ENCODE results near the gene SMAP1.

SMAP1 gene

DNA sequence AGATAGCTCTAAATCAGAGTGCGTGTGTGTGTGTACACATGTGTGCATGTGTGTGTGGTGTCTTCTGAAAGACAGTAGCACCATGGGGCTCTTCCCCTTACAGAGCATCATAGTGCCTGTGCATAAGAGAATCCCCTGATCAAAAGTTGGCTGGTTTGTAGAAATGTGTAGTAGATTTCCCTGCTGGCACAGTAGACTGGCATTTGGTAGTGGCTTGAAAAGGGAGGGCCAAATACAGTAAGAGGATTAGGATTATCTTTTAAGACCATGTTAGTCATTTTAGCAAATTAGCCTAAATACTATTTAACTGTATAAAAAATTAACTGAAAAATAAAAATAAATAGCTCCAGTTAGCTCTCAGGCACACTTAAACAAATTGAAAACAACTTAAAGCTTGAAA lies 176.6 kb downstream of the SMAP1 start:
- DNase-seq = no peak

DNA sequence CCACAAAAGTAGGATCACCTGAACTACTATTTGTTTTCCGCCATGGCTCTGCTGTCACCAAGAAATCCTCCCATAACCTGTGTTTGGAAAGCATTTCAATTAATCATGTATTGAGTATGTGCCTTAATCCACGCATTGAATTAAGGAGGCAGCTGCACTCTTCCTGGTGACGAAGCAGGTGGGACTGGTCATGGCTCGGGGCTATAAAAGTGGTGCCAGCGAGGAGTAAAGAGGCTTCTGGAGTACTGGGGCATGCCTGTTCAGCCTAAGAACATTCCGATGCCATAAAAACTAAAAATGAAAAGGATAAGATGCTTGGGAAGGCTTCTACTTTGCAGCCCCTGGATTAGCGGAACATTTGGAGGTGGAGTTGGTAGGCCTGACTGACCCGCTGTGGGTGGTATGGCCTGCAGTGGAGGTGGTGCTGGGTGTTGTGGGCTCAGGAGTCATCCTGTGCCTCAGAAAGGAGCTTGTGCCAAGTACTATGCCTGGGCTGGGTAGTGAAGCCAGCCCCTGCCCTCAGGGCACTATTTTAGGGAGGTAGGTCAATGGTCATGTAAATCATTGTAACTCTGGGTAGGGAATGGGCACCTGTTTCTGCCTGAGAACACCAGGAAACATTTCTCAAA lies 178.6 kb downstream of the SMAP1 start:
- DNase-seq = no peak

DNA sequence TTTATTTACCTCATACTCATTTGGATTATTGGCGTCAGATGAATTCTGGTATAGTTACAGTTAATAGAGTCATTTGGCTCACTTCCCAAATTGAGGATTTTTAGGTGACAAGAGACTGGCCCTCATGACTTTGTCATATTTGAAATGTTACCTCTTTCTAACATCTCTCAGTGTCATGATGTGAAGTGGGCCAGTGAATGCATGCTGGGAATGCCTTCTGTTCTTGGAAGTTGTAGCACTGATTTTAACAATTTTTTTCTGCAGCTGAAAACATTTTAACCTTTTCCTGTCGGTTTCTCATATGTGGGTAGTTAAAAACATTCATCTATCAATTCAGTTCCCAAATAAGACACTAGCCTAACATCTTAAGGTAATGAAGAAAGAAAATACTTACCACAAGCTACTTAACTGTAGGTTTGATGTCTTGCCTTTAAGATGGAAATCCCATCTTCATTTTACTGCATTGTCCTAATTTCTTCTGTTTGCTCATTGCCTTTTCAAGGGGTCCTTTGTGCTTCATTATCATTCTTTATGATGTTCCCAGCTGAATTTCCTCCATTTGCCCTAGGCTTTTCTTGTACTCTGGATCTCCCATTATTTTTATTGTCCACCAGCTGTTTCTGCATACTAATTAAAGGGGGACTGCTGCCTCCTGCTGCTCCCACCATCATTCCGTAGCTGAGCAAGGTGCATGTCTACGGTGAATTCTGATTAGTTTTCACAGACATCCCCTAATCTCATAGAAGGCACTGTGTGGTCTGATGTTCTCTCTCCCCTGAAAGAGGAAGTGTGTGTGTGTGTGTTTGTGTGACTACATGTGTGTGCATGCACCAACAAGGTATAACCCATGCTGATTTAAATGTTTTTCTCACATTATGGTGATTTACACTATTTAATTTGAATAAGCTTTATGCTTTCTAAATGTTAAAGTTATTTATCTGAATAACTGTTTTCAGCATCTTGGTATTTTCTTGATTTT lies 179.7 kb downstream of the SMAP1 start:
- no peak for DNase-seq

GRCh38 chr6:70849348-70850069 lies 181.8 kb downstream of the SMAP1 start:
- no peak for DNase-seq

DNA sequence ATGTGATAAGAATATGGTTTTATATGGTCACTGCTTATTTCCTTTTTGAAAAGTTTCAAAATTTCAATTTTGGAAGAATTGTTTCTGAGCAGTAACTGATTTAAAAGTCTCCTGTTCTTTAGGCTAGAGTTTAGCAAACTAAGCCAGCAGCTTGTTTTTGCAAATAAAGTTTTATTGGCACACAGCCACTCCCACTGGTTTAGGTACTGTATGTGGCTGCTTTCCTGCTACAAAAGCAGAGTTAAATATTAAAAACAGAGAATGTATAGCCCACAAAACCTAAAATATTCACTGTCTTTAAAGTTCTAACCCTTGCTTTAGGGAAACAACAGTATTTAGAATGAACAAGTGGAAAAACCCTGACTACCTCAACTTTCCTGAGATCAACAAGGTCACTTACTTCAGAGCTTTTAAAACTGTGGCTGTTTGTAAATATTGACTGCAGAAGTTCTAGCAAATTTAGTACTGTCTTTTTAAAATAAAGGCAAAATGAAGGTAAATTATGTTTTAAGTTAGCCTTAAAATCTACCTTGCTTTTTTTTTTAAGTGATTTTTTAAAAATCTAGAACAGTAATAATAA lies 185.1 kb downstream of the SMAP1 start:
- no peak for DNase-seq

- DNase-seq = peak; percentile 13
Observed at GRCh38 chr6:70857387-70858077, 189.8 kb downstream of the SMAP1 start.

DNA sequence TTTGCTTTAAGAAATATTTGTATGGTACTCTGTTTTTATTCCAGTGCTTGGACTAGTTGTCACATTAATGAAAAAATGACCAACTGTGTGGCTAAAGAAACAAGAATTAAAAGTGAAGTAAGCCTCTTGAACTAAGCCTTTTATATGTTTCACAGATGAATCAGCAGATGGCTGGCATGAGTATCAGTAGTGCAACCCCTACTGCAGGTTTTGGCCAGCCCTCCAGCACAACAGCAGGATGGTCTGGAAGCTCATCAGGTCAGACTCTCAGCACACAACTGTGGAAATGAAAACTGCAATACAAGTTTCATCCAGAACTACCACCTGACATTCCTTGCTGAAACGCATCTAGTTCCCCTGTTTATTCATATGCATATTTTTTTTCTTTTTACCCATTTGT lies 192.4 kb downstream of the SMAP1 start:
- DNase-seq = no peak

GRCh38 chr6:70860920-70861319 lies 193.2 kb downstream of the SMAP1 start:
- DNase-seq = no peak

DNA sequence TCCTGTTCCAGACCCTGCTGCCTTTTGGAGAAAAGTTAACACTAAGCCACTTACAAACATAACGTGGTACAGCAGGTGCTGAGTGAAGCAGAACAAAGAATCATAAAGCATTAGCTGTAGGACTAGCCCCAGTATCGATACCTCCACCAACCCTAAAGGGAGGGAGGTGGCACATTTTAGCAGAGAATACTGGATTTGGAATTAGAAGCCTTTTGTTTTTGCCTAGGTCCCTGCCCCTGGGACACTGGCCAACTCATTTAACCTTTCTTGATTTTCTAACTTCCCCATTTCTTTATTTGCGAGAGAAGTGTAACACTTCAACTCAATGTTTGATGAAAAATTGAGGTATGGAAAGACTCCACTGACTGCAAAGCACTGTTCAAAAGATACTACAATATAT lies 195.7 kb downstream of the SMAP1 start:
- DNase-seq = no peak

GRCh38 chr6:70864401-70864800 lies 196.7 kb downstream of the SMAP1 start:
- no peak for DNase-seq

- no peak for DNase-seq
Observed at GRCh38 chr6:70872469-70872868, 204.8 kb downstream of the SMAP1 start.

DNA sequence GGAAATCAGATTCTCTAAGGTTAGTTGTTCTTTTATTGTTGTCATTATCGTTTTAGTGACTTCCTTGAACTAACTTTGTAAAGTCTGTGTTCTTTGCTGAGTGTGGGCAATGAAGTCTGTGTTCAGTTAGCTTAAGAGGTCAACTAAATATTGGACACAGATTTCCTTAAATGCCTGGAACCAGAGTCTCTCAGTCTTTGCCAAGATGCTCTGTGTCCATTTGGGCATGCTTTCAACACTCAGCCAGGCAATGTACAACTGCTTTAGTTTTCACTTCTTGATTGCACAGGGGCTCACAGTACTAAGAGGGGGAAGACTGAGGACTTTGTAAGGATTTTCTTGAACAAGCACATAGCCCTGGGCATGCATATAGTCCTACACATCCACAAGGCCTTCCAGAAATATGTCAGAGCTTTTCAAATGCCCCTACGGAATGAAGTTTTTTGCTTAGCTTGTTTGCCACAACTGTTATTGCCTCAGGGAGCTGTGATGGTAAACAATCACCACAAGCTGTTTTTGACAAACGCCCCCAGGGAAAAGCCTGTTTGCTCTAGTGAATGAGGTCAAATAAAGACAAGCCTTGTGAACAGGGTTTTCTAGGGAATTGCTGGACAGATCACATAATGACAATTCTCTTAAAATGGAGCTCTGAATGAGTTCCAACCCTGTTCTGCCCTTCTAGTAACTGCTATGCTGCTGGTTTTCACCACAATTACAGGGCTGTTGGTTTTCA lies 206.7 kb downstream of the SMAP1 start:
- DNase-seq = no peak

GRCh38 chr6:70879496-70879895 lies 211.8 kb downstream of the SMAP1 start:
- DNase-seq = no peak

DNA sequence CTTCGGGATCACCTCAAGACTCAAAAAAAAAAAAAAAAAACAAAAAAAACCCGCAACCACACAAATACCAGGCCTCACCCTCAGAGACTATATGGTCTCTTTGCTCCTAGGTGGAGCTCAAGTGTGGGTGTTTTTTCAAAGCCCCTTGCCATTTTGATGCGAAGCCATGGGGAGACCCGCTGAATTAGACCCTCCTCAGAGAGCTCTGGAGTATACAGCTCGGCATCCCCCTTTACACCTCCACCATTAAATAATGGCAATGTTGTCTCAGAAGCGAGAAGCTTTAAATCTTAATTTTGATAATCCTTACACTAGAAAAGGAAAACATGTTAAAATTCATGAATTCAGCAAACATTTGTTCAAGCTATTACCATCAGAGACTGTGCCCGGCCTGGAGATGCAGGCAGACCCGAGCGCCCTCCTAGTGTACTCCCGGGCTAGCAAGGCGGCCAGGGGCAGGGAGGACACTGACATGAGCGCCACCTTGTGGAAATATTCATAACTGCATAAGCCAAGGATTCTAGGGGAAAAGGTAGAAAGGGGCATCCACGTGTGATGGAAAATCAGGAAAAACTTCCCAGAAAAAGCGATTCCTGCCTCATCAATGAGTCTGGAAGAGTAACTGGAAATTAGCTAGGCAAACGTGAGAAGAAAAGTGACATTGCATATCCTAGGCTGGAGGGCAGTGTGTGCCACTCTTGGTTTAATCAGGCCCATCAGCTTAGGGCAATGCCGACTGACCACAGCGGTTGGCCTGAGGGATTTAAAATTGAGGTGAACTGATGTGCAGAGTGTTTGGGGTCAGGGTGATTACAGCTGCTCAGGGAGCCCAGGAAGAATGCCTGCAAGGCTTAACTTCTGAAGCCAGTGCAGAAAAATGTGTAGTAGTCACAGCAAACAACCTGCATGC lies 216.6 kb downstream of the SMAP1 start:
- DNase-seq = no peak

DNA sequence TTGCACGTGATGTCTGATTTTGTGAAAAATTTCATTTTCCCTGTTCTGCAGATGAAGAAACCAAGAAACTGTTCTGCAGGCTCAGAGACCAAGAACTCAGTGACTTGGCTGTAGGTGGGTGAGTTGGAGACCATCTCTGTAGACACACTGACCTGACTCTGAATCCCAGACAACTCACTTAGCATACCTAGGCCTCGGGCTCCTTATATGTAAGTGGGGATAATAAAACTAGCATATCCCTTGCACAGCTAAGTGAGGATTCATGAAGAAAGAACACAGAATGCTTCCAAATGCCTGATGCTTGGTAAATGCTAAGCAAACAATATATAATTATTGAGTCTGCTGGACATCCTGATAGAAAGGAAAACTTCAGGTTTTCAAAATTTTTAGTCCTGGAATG lies 218.4 kb downstream of the SMAP1 start:
- no peak for DNase-seq

- DNase-seq = no peak
Observed at GRCh38 chr6:70886661-70887060, 219.0 kb downstream of the SMAP1 start.

DNA sequence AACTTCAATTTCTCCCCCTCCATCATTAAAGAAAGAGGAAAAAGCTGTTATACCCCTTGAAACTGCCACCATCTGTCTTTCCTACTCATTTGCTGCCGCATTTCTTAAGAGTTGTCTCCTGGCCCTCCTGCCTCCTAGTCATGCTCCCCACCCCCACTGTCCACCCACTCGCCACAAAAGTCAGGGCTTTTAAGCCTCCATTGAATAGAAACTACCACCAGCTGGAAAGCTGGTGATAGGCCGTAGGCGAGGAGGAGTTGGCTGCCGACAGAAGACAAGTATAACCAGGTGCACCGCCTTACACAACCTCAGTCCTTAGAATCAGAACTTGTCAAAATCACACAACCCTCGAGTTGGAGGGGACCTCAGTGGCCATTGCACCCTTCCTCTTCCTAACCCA lies 221.6 kb downstream of the SMAP1 start:
- no peak for DNase-seq

- DNase-seq = no peak
Observed at GRCh38 chr6:70894001-70894400, 226.3 kb downstream of the SMAP1 start.

DNA sequence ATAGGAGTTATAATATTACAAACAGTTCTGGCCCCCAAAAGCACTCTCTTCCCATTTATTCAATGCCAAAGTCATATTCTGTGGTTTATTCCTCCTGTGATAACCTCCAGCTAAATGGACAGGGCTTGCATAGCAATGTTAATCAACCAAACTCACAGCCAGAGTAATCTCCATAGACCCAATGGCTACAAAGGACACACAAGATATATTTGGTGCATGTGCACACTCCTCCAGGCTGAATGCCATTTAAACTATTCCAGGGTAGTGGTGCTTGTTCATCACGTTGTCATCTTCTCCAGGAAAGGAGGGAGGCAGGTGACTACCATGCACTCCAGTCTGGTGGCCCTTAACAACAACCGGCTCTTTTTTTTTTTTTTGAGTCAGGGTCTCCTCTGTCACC lies 232.4 kb downstream of the SMAP1 start:
- DNase-seq = no peak

GRCh38 chr6:70901324-70901723 lies 233.6 kb downstream of the SMAP1 start:
- DNase-seq = no peak

All from NCI-H1436 treated with DMSO at 0.1 percent for 48 hours (cell line).